NCI-H69 (cell line): ENCODE data around the gene NFAT5.
A peak's percentile ranks its signal among the peaks of the same experiment; 100 is the strongest.
"Not testable (repeated sequence)": the region's sequence is repeated elsewhere in the genome, so short reads cannot be mapped to it uniquely, and the experiment has no call there.

ENCODE experiments used
- DNase-seq: peaks from one replicate; lab custom pipeline; 2025; lab: John Stamatoyannopoulos, UW

NFAT5 gene, protein sequence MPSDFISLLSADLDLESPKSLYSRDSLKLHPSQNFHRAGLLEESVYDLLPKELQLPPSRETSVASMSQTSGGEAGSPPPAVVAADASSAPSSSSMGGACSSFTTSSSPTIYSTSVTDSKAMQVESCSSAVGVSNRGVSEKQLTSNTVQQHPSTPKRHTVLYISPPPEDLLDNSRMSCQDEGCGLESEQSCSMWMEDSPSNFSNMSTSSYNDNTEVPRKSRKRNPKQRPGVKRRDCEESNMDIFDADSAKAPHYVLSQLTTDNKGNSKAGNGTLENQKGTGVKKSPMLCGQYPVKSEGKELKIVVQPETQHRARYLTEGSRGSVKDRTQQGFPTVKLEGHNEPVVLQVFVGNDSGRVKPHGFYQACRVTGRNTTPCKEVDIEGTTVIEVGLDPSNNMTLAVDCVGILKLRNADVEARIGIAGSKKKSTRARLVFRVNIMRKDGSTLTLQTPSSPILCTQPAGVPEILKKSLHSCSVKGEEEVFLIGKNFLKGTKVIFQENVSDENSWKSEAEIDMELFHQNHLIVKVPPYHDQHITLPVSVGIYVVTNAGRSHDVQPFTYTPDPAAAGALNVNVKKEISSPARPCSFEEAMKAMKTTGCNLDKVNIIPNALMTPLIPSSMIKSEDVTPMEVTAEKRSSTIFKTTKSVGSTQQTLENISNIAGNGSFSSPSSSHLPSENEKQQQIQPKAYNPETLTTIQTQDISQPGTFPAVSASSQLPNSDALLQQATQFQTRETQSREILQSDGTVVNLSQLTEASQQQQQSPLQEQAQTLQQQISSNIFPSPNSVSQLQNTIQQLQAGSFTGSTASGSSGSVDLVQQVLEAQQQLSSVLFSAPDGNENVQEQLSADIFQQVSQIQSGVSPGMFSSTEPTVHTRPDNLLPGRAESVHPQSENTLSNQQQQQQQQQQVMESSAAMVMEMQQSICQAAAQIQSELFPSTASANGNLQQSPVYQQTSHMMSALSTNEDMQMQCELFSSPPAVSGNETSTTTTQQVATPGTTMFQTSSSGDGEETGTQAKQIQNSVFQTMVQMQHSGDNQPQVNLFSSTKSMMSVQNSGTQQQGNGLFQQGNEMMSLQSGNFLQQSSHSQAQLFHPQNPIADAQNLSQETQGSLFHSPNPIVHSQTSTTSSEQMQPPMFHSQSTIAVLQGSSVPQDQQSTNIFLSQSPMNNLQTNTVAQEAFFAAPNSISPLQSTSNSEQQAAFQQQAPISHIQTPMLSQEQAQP (N-terminal part only)

DNA sequence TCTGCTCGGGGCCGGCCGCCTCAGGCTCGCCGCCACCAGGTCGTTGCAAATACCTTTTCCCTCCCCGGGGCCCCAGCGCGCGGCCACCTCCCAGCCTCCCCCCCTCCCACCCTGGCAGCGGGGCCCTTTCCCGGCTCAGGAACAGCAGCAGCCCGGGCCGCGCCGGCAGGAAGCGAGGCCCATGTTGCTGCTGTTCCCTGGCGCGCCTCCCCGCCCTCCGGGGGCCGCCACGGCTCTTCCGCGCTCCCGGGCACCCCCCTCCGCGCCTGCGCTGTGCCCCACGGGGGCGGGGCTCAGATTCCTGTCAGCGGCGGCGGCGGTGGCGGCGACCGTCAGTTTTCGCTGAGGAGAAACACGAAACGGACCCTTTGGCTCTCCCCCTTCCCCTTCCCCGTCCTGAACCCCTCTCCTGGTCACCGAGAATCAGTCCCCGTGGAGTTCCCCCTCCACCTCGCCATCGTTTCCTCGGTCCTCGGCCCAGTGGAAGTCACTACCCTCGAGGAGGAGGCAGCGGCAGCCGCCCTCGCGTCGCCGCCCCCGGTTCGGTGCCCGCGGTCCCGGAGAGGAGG lies at the start of gene NFAT5:
TSS of gene NFAT5 (plus strand) at position 296 of the 569 bp plus-strand sequence. CDS start 336 bp downstream, outside the sequence.
- DNase-seq, result peak; percentile 86

DNA sequence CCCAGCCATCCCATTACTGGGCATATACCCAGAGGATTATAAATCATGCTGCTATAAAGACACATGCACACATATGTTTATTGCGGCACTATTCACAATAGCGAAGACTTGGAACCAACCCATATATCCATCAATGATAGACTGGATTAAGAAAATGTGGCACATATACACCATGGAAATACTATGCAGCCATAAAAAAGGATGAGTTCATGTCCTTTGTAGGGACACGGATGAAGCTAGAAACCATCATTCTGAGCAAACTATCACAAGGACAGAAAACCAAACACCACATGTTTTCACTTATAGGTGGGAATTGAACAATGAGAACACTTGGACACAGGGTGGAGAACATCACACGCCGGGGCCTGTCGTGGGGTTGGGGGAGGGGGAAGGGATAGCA lies 47.9 kb upstream of the NFAT5 start:
- DNase-seq, result not testable (repeated sequence)

DNA sequence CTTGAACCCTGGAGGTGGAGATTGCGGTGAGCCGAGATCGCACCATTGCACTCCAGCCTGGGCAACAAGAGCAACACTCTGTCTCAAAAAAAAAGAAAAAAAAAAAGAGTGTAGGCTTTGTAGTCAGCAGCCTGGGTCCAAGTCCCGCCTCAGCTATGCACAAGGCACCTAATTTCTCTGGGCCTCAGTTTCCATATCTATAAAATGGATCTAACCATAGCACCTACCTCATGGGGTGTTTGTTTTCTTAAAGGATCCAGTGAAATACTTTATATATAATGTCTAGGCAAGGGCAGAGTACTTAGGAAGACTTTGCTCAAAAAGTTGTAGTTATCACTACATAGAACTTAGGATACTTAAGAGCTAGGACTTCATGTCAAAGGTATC lies 45.4 kb upstream of the NFAT5 start:
- DNase-seq, result no peak

DNA sequence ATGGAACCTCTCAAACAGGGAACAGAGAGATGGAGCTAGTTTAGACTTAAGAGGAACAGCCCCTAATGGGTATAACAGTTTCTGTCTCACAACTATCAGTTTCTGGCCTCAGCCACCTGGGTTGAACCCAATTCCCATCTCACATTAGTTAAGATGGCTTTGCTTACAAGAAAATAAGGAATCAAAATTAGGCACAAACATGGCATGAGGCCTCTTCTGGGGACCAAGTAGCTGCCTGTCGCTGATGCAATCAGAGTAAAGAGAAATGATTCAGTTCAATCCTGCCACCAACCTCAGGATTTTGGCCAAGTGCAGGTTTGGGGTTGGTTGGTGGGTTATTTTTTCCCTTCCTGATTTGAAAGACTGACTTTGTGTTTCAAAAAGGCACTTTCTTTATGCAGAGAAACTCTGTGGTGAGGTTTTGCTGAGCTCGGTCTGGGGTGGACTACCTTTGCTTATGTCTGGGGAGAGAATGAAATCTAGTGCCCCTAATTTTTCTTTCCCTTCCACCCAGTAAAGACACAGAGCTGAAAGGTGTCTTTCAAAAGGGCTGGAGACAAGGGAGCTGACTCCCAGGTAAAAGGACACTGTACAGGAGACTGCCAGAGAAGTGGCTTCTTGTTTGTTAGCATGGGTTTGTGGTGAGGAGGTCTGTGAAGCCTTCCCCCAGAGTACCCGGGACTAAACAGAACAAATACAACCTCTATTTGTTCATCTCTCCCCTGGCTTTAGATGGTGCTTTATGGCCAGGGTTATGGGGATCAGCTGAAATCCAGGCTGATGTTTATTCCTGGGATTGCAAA lies 44.8 kb upstream of the NFAT5 start:
- no peak for DNase-seq

DNA sequence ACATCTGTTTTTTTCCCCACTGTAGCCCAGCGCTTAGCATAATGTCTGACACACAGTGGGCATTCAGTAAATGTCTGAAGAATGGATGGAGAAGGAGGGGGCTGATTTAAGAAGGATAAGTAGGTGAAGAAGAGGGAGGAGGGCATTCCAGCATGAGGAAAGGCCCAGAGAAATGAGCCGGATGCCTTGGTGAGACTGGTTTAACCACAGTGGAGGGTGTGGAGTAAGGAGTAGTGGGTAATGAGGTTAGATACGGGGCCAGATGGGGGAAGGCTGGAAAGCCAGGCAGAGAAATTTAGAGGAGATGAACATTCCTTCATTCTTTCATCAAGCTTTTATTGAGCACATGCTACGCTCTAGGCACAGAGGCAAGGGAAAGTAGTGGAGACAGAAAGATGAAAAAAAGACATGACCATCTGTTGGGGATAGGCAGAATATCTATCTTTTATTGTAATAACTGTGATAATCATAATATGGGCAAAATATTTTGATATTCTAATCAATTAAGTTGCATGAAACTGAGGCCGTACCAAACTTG lies 43.7 kb upstream of the NFAT5 start:
- DNase-seq, result no peak

DNA sequence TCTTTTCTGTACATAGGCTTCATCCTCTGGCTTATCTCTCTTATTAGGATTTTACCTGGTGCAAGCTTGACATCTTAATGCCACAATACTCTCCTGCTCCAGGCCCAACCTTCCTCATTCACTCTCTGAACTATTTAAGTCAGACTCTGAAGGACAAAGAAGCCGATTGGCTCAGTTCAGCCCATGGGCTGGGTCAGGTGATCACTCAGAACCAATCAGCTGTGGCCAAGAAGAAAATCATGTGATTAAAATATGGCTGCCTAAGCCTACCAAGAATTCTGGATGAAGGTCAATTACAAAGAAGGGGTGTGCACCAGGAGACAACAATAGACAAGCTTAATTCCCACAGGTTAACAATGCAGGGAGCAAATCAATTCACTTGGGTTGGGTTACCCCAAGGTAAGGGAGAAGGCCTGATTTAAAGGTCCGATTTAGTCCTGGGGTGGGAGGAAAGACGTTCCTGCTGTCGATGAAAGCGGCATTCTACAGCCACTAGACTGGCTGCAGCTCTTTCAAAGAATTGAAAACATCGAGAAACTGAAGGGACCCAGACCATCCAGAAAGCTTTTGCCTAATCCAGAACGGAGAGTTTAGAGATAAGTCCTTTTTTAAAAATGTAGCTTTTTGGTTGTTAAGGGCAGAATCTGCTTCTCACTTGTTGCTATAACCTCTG lies 42.9 kb upstream of the NFAT5 start:
- peak; percentile 10 for DNase-seq

DNA sequence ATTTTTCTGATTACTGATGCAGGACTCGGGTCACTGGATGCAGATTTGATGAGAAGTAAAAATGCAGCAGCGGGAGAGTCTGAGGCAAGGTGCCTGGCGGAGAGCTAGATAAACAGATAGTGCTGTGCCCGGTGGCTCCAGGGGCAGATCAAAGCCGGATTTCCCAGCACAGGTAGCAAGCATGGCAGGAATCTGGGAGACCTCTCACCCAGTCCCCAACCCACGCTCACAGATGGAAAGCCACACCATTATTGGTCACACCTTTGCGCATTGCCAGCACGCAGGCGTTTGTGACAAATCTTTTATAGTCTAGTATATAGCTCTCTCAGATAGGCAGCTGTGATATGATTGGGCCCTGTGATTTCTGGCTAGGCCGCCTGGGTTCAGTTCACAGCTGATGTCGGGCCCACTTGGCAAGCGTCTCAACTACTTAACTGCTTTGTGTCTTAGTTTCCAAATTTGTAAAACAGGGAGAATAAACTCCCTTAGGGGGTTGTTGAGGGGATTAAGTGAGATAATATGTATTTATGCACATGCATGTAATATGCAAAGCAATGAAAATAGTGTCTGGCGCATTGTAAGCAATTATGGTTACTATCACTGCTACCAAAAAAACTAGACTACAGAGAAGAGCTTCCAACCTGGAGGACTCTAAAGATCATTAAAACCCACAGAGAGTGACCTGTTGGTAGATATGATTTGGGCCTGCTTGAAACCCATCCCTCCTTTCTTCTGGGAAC lies 42.0 kb upstream of the NFAT5 start:
- DNase-seq, result no peak

DNA sequence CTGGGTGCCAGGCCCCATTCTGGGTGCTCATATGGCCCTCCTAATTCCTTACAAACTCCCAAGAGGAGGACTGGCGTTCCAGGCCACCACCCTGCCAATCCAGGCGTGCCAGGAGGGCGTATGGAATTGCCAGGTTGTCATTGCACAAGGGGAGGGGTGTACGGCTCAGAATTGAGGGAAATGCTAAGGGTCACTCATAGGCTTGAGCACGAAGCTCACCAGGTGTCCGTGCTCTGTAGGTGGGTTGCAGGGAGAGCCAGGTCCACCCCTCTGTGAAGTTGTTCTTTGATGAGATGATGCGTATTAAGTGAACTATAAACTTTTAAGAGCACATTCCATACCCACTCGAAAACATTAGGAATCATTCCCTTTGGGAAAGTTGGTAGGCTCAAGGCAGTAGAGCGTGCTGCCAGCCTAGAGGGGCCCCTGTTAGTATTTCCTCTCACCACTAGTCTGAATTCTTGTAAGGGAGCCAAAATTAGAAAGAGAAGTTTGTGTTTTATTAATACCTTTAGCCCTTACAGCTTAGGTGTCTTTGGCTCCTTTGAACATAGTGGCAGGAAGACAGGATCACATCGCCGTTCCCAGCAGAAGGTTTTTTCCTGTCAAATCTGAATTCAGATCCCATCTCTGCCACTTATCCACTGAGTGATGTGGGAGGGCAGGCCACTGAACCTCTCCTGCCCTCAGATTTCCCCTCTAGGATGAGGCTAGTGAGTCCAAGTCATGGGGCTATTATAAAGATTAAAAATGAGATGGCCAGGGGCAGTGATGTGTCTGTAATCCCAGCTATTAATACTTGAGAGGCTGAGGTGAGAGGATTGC lies 38.7 kb upstream of the NFAT5 start:
- DNase-seq, result no peak

DNA sequence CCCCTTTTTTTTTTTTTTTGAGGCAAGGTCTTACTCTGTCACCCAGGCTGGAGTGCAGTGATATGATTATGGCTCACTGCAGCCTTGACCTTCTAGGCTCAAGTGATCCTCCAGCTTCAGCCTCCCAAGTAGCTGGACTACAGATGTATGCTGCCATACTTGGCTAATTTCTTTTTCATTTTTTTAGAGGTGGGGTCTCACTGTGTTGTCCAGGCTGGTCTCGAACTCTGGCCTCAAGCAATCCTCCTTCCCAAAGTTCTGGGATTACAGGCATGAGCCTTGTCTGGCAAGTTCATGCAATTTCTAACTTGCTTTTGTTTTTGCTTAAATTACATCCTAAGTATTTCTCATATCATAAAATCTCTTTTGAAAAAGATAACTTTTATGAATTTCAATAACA lies 33.8 kb upstream of the NFAT5 start:
- DNase-seq, result no peak

DNA sequence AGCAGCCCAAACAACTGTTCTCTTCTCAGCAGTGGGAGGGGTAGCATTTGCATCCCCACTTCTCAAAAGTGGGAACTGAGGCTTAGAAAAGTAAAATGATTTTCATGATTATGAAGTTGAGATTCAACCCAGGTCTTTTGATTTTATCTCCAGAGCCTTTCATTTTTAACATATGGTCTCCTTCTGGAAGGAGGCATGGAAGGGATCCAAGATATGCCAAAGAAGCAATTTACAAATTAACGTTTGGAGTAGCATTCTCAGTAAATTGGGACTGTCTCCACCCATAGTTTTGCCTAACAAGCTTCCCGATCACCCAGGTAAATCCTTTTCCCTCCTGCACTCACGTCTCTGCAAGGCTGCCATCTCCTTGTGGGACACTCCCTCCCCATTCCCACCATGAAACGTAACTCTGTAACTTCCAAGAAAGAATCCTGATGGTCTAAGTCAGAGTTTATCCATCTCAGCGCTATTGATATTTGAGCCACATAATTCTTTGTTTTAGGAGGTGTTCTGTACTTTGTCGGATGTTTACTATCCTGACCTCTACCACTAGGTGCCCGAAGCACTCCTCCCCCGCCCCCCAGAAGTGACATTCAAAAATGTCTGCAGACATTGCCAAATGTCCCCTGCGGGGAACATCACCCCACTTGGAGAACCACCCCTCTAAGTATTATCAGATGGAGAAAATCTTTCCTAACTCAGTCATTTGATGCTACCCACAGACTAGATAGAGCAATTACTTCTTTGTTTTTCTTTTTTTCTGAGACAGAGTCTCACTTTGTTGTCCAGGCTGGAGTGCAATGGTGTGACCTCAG lies 32.9 kb upstream of the NFAT5 start:
- DNase-seq, result no peak

DNA sequence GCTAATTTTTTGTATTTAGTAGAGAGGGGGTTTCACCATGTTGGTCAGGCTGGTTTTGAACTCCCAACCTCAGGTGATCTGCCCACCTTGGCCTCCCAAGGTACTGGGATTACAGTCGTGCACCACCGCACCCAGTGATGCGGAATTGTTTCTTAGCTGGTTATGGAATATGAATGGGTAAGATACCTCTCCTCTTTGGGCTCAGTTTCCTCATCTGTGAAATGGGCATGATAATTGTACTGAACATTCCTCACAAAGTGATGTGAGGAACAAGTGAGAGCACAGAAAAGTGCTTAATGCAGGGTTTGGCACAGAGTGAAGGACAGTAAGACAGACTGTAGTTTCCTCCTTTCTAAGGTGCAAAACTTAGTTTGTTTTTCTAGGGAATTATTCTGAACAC lies 31.0 kb upstream of the NFAT5 start:
- no peak for DNase-seq

DNA sequence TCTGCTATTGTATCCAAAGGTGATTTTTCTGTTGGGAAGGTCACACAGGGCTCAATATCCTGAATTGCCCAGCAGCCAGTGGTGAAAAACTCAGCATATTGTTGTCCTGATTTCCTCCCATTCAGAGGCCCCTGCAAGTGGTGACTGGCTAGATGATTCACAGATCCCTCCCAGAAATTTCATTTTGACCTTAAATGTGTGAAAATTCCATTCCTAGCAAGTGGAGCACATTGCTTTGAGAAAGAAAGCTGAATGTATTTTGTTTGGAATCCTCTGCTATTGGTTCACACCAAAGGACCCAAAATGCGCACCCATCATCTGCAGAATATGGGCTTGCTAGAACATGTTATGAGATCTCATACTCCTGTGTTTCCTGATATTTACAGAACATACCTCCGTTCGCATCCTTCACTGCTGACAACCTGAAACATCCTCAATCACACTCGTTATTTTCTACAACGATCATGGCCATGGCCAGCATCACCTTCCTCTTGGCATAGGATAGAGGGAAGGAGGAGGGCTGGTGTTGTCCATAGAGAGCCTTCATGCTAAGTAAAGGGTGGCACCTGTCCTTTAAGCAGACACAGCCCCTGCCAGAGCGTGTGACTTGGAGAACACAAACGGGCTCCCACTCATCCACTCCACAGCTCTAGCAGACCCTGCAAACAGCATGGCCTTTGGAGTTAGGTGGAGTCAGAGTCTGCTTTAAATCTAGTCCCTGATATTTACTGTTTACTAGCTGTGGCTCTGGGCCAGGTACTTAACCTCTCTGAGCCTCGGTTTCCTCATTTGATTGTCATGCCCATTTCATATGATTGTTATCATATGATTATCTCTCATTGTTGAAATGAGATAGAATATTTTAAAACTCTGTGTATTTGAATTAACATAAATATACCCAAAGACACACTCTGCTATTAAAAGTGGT lies 30.4 kb upstream of the NFAT5 start:
- DNase-seq, result no peak

DNA sequence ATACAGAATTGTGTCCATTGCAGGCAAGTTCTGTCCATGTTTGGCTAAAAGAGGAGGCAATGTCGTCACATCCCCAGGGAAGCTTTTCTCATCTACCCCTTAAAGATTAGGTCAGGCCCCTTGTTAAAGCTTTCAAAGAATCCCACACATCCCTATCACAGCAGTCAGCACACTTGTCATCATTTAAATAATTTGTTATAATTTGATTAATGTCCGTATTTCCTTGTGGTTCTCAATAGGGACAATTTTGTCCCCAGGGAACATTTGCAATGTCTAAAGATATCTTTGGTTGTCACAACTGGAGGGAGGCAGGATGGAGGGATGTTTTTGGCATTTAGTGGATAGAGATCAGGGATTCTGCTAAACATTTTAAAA lies 28.1 kb upstream of the NFAT5 start:
- DNase-seq, result no peak

DNA sequence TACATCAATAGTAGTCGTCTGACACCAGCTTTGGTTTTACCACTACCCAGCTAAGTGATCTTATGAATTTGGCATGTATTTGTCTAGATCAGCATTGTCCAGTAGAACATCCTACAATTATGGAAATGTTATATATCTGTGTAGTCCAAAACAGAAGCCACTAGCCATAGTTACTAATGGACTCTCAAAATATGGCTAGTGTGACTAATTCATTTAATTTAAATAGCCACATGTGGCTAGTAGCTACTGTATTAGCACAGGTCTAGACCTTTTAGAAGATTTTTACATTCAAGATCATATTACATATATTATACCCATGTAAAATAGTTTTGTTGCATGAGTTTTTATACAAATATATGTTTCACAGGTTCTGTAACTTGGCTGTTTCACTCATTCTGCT lies 27.0 kb upstream of the NFAT5 start:
- DNase-seq, result no peak

DNA sequence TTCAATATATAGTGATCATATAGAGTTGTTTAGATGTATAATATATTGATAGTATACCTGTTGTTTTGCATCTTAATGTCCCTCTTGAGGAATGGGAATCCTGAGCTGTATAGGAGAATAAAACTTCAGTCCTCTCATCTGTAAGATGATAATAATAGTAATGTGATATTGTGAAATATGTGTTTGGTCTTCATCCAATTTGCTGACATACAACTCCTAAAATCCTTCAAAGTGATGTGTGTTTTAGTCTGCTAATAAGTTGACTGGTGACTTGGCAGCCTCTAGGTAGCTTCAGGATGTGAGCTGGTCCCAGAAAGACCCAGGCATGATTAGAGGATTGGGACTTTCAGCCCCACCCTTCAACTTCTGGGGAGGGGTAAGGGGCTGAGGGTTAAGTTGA lies 22.8 kb upstream of the NFAT5 start:
- DNase-seq, result no peak

DNA sequence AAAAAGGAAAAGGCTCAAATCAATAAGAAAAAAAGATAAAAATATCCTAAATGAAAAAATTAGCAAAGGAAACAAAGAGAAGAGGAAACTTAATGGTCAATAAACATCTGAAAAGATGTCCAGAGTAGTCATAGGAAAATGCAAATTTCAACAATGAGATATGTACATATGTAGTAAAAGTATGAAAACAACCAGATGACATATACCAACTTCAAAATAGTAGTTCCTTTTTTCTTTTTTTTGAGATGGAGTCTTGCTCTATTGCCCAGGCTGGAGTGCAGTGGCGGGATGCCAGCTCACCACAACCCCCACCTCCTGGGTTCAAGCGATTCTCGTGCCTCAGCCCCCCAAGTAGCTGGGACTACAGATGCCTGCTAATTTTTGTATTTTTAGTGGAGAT lies 21.7 kb upstream of the NFAT5 start:
- no peak for DNase-seq

DNA sequence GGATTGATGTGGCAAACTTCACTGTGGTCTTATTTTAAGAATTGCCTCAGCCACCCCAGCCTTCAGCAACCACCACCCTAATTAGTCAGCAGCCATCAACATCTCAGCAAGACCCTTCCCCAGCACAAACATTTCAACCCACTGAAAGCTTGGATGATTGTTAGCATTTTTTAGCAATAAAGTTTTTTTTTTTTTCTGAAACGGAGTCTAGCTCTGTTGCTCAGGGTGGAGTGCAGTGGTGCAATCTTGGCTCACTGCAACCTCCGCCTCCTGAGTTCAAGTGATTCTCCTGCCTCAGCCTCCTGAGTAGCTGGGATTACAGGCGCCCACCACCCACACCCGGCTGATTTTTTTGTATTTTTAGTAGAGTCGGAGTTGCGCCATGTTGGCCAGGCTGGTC lies 19.1 kb upstream of the NFAT5 start:
- DNase-seq, result not testable (repeated sequence)
